ENCODE data around the gene AMH. TPM values are rescaled to one million over a fixed set of nuclear protein-coding genes. Genes with fewer than 3 reads are reported as not detected.

AMH gene
- total RNA-seq, 1 donor: under 0.01 TPM

- peaks cover 12% of the 10 kb centered on the region for H4K20me1 ChIP-seq (ENCODE audit: insufficient read depth, low read length)
- H3K79me2 ChIP-seq (ENCODE audit: insufficient read depth, low read length): peaks cover 46% of the 10 kb centered on the region
- no peaks in the 10 kb centered on the region for H3K4me1 ChIP-seq (ENCODE audit: insufficient read depth, low read length)
- H3K4me2 ChIP-seq (ENCODE audit: insufficient read depth, low read length): no peak overlapping the region
- peaks cover 64% of the 10 kb centered on the region for H3K36me3 ChIP-seq (ENCODE audit: insufficient read depth, low read length)
- H2AFZ ChIP-seq (ENCODE audit: low read length): no peak overlapping the region
- no peak for DNase-seq (ENCODE audit: insufficient read length, low spot score, missing footprints)
- no peaks in the 10 kb centered on the region for H3K27me3 ChIP-seq (ENCODE audit: insufficient read depth, low read length)
- H3K4me3 ChIP-seq (ENCODE audit: insufficient read depth, low read length): no peak overlapping the region
- no peaks in the 10 kb centered on the region for H3K9me3 ChIP-seq (ENCODE audit: low read depth, low read length)
- TF ChIP-seq CTCF (IDR thresholded peaks at IDR 0.05; ENCODE audit: extremely low read depth, low read depth, low read length): no peak
- no peak overlapping the region for H3K27ac ChIP-seq (ENCODE audit: low read depth, low read length)
These were observed 31.5 kb upstream of the AMH start for GRCh38 chr19:2217591-2217990.

- no peak overlapping the region for H3K27ac ChIP-seq (ENCODE audit: low read depth, low read length)
- peaks cover 2% of the 10 kb centered on the region for H4K20me1 ChIP-seq (ENCODE audit: insufficient read depth, low read length)
- no peaks in the 10 kb centered on the region for H3K9me3 ChIP-seq (ENCODE audit: low read depth, low read length)
- no peaks in the 10 kb centered on the region for H3K4me1 ChIP-seq (ENCODE audit: insufficient read depth, low read length)
- H3K79me2 ChIP-seq (ENCODE audit: insufficient read depth, low read length): peaks cover 48% of the 10 kb centered on the region
- no peak overlapping the region for H3K4me2 ChIP-seq (ENCODE audit: insufficient read depth, low read length)
- no peak for TF ChIP-seq CTCF (IDR thresholded peaks at IDR 0.05; ENCODE audit: extremely low read depth, low read depth, low read length)
- peaks cover 55% of the 10 kb centered on the region for H3K36me3 ChIP-seq (ENCODE audit: insufficient read depth, low read length)
- DNase-seq (ENCODE audit: insufficient read length, low spot score, missing footprints): no peak
- no peaks in the 10 kb centered on the region for H3K27me3 ChIP-seq (ENCODE audit: insufficient read depth, low read length)
- H2AFZ ChIP-seq (ENCODE audit: low read length): no peak overlapping the region
- H3K4me3 ChIP-seq (ENCODE audit: insufficient read depth, low read length): no peak overlapping the region
These were observed 29.4 kb upstream of the AMH start for GRCh38 chr19:2219726-2220125.

GRCh38 chr19:2221250-2221831, 27.8 kb upstream of the AMH start:
- DNase-seq (ENCODE audit: insufficient read length, low spot score, missing footprints): peak; percentile 93
- Histone ChIP-seq H3K4me3 (ENCODE audit: insufficient read depth, low read length) (no peak overlapping the region), H3K27me3 (ENCODE audit: insufficient read depth, low read length) (no peaks in the 10 kb centered on the region), H4K20me1 (ENCODE audit: insufficient read depth, low read length) (peaks cover 2% of the 10 kb centered on the region), H2AFZ (ENCODE audit: low read length) (no peak overlapping the region), H3K79me2 (ENCODE audit: insufficient read depth, low read length) (peaks cover 47% of the 10 kb centered on the region), H3K4me2 (ENCODE audit: insufficient read depth, low read length) (no peak overlapping the region), H3K36me3 (ENCODE audit: insufficient read depth, low read length) (peaks cover 54% of the 10 kb centered on the region), H3K9me3 (ENCODE audit: low read depth, low read length) (no peaks in the 10 kb centered on the region), H3K27ac (ENCODE audit: low read depth, low read length) (peak overlapping the region; percentile 28), H3K4me1 (ENCODE audit: insufficient read depth, low read length) (no peaks in the 10 kb centered on the region)
- no peak for TF ChIP-seq CTCF (IDR thresholded peaks at IDR 0.05; ENCODE audit: extremely low read depth, low read depth, low read length)

GRCh38 chr19:2221918-2222317, 27.2 kb upstream of the AMH start:
- peaks cover 51% of the 10 kb centered on the region for H3K36me3 ChIP-seq (ENCODE audit: insufficient read depth, low read length)
- H4K20me1 ChIP-seq (ENCODE audit: insufficient read depth, low read length): peaks cover 2% of the 10 kb centered on the region
- TF ChIP-seq CTCF (IDR thresholded peaks at IDR 0.05; ENCODE audit: extremely low read depth, low read depth, low read length): peak; percentile 17
- no peak overlapping the region for H3K4me3 ChIP-seq (ENCODE audit: insufficient read depth, low read length)
- H3K4me2 ChIP-seq (ENCODE audit: insufficient read depth, low read length): no peak overlapping the region
- H3K27ac ChIP-seq (ENCODE audit: low read depth, low read length): no peak overlapping the region
- peaks cover 44% of the 10 kb centered on the region for H3K79me2 ChIP-seq (ENCODE audit: insufficient read depth, low read length)
- no peak for DNase-seq (ENCODE audit: insufficient read length, low spot score, missing footprints)
- H3K27me3 ChIP-seq (ENCODE audit: insufficient read depth, low read length): no peaks in the 10 kb centered on the region
- H3K4me1 ChIP-seq (ENCODE audit: insufficient read depth, low read length): no peaks in the 10 kb centered on the region
- no peaks in the 10 kb centered on the region for H3K9me3 ChIP-seq (ENCODE audit: low read depth, low read length)
- no peak overlapping the region for H2AFZ ChIP-seq (ENCODE audit: low read length)
